Transverse colon (tissue), 4 donors: ENCODE data around the gene MZB1. TPM values are rescaled to one million over a fixed set of nuclear protein-coding genes. Genes with fewer than 3 reads are reported as not detected.
"Not testable (repeated sequence)": the region's sequence is repeated elsewhere in the genome, so short reads cannot be mapped to it uniquely, and the experiment has no call there.

Experiments used
- DNase-seq: peaks from one replicate; pipeline ENCODE4 v3.0.0-alpha.2; 2019
- H3K27ac ChIP-seq, 4 donors: fragments of 200-600 bp; sonication (generic); 2 replicates each; pipeline ENCODE4 v1.5.1; 2016 to 2018; ENCODE audit warnings: inconsistent platforms in 4 of 4
- H3K27me3 ChIP-seq: fragments of 200-600 bp; sonication (generic); 2 replicates; pipeline ENCODE4 v1.5.1; 2017; ENCODE audit warnings: inconsistent platforms
- H3K36me3 ChIP-seq, 4 donors: fragments of 200-600 bp; sonication (generic); 2 replicates each; pipeline ENCODE4 v1.5.1; 2017 to 2019; ENCODE audit warnings: inconsistent platforms in 4 of 4
- H3K4me1 ChIP-seq, 4 donors: fragments of 200-600 bp; sonication (generic); 2 replicates each; pipeline ENCODE4 v1.5.1; 2017 to 2020; ENCODE audit warnings: inconsistent platforms in 4 of 4
- H3K4me3 ChIP-seq, 4 donors: fragments of 200-600 bp; sonication (generic); 1 replicate in 1 of 4; 2 replicates in 3 of 4; pipeline versions ENCODE4 v1.5.1 to v1.6.1; 2017 to 2019; ENCODE audit warnings: inconsistent platforms in 4 of 4
- H3K9me3 ChIP-seq, 2 donors: fragments of 200-600 bp; sonication (generic); 2 replicates each; pipeline ENCODE4 v1.5.1; 2017 to 2019; ENCODE audit warnings: inconsistent platforms in 2 of 2
- CTCF ChIP-seq, 5 experiments: fragments of 200-600 bp in 3 of 5; fragments of 450-650 bp in 2 of 5; sonication (generic) in 3 of 5; IDR thresholded peaks; 1 replicate in 2 of 5; 2 replicates in 3 of 5; pipeline ENCODE4 v1.5.1; 2016 to 2017; ENCODE audit warnings: antibody characterized with exemption in 5 of 5, inconsistent platforms in 3 of 5, mild to moderate bottlenecking in 2 of 5, moderate library complexity in 1 of 5
- EP300 ChIP-seq: sonication (generic); formaldehyde crosslinking; IDR thresholded peaks from one replicate; pipeline ENCODE4 v1.6.1; 2017; ENCODE audit warnings: antibody characterized with exemption, low read depth
- POLR2A ChIP-seq: fragments of 450-650 bp; IDR thresholded peaks from one replicate; pipeline ENCODE4 v1.6.1; 2016; ENCODE audit warnings: antibody characterized with exemption, mild to moderate bottlenecking, moderate library complexity
- POLR2AphosphoS5 ChIP-seq, 3 donors: sonication (generic); formaldehyde crosslinking; IDR thresholded peaks; one replicate each; pipeline ENCODE4 v1.6.1; 2016; ENCODE audit warnings: antibody characterized with exemption in 3 of 3
- WGBS, 2 donors: methylation state at CpG; one replicate each; pipeline ENCODE4 v1.1.5; 2018; ENCODE audit warnings: low coverage in 1 of 2; 5-methylcytosine and 5-hydroxymethylcytosine counted together
- in situ Hi-C, 4 donors: fragments of 200-750 bp; cut with MboI; loops; one replicate each; pipeline versions ENCODE4 v1.15.0 to v1.15.1; 2017; ENCODE audit warnings: low sequenced_read_pairs in 3 of 4, low pct_ligation_motif_present in 1 of 4, low pct_unique_long_range_greater_than_20kb in 1 of 4
- intact Hi-C: fragments of 100-400 bp; cut with DNase I; formaldehyde crosslinking; loops from one replicate; pipeline ENCODE4 v1.15.1; 2023; ENCODE audit warnings: low total_unique reads
- total RNA-seq, 4 donors: library from RNA; depleted of rRNA; stranded (reverse); fragments of >200 nt; gene quantifications; one replicate each; pipeline ENCODE4 v1.1.0, GENCODE V29; 2016

The MZB1 gene
- total RNA-seq, 4 donors from 2014 or later = 4.0 to 39.2 TPM; not detected in 2

- TF ChIP-seq EP300 (no peak), POLR2A (no peak), CTCF (IDR thresholded peaks at IDR 0.05) (no peak), POLR2AphosphoS5 (IDR thresholded peaks at IDR 0.05) (no peak)
- Histone ChIP-seq H3K36me3 (peaks cover 0 to 23% (median 8%) of the 10 kb centered on the region in 4 donors), H3K4me1 (peaks cover 0 to 4% (median 0%) of the 10 kb centered on the region in 4 donors), H3K27me3 (no peaks in the 10 kb centered on the region), H3K9me3 (no peaks in the 10 kb centered on the region), H3K4me3 (no peak overlapping the region), H3K27ac (no peak overlapping the region)
- in situ Hi-C loops (no loop called here), intact Hi-C loops (no loop called here)
- no peak for DNase-seq
- WGBS, 2 donors = 88 to 99% methylated on average over 4 of the region's 4 CpGs
Measured at GRCh38 chr5:139360384-139360783, 29.3 kb downstream of the MZB1 start.

GRCh38 chr5:139358064-139358463 is 31.6 kb downstream of the MZB1 start:
- H3K27me3 ChIP-seq = no peaks in the 10 kb centered on the region
- H3K36me3 ChIP-seq = peaks cover 0 to 12% (median 2%) of the 10 kb centered on the region in 4 donors
- H3K27ac ChIP-seq = no peak overlapping the region
- no peak overlapping the region for H3K4me3 ChIP-seq
- TF ChIP-seq POLR2A = no peak
- no peak for TF ChIP-seq POLR2AphosphoS5 (IDR thresholded peaks at IDR 0.05)
- no peak for TF ChIP-seq CTCF (IDR thresholded peaks at IDR 0.05)
- TF ChIP-seq EP300 = no peak
- intact Hi-C loops = no loop called here
- H3K9me3 ChIP-seq = no peaks in the 10 kb centered on the region
- H3K4me1 ChIP-seq = peaks cover 0 to 4% (median 0%) of the 10 kb centered on the region in 4 donors
- DNase-seq = no peak
- in situ Hi-C loops = no loop called here

GRCh38 chr5:139355900-139356299 is 33.8 kb downstream of the MZB1 start:
- H3K9me3 ChIP-seq, H3K4me3 ChIP-seq, in situ Hi-C loops, intact Hi-C loops, H3K27me3 ChIP-seq, DNase-seq, H3K27ac ChIP-seq: not testable (repeated sequence)
- 90 to 93% methylated on average over 2 to 8 of the region's 8 CpGs for WGBS, 2 donors
- Histone ChIP-seq H3K36me3 (peaks cover 0 to 12% (median 2%) of the 10 kb centered on the region in 4 donors), H3K4me1 (peaks cover 0 to 20% (median 3%) of the 10 kb centered on the region in 4 donors)

- Histone ChIP-seq H3K4me3 (no peak overlapping the region), H3K27me3 (no peaks in the 10 kb centered on the region), H3K27ac (no peak overlapping the region), H3K4me1 (peaks cover 0 to 25% (median 3%) of the 10 kb centered on the region in 4 donors), H3K9me3 (no peaks in the 10 kb centered on the region), H3K36me3 (peaks cover 0 to 12% (median 2%) of the 10 kb centered on the region in 4 donors)
- in situ Hi-C loops = no loop called here
- intact Hi-C loops = no loop called here
- 81 to 97% methylated on average over 3 of the region's 3 CpGs for WGBS, 2 donors
- no peak for DNase-seq
- TF ChIP-seq EP300 (no peak), POLR2AphosphoS5 (IDR thresholded peaks at IDR 0.05) (no peak), POLR2A (no peak), CTCF (IDR thresholded peaks at IDR 0.05) (no peak)
Measured at GRCh38 chr5:139354186-139354585, 35.5 kb downstream of the MZB1 start.

GRCh38 chr5:139347863-139348262 is 41.9 kb downstream of the MZB1 start:
- H3K4me1 ChIP-seq = peaks cover 0 to 46% (median 27%) of the 10 kb centered on the region in 4 donors
- in situ Hi-C loops, H3K36me3 ChIP-seq, DNase-seq, H3K9me3 ChIP-seq, intact Hi-C loops, H3K27me3 ChIP-seq, H3K4me3 ChIP-seq, H3K27ac ChIP-seq: not testable (repeated sequence)
- 93 to 95% methylated on average over 6 to 9 of the region's 9 CpGs for WGBS, 2 donors

GRCh38 chr5:139345442-139345841 is 44.3 kb downstream of the MZB1 start:
- 91 to 94% methylated on average over 8 of the region's 8 CpGs for WGBS, 2 donors
- H3K36me3 ChIP-seq, DNase-seq, intact Hi-C loops, H3K4me3 ChIP-seq, H3K27me3 ChIP-seq, H3K9me3 ChIP-seq, in situ Hi-C loops, H3K27ac ChIP-seq: not testable (repeated sequence)
- peaks cover 5 to 45% (median 36%) of the 10 kb centered on the region in 4 donors for H3K4me1 ChIP-seq
